K562 (cell line): ENCODE results near the gene FBXW7. TPM values are rescaled to one million over a fixed set of nuclear protein-coding genes. Genes with fewer than 3 reads are reported as not detected.

Source experiments
- ATAC-seq: fragments of 200-7000 bp; cut with Tn5 transposase; 3 replicates; pipeline ENCODE4 v1.9.1; 2020; ENCODE audit warnings: moderate library complexity
- BruUV-seq: library from RNA; stranded (reverse); fragments of 400-500 nt; replicated peaks from 2 replicates; lab custom pipeline; 2021; lab: Mats Ljungman, UMichigan
- CTCF ChIA-PET: fragments of 300-600 bp; formaldehyde crosslinking; extraction: SDS; loops from one replicate; lab custom pipeline; 2021; ENCODE audit warnings: low intra/inter-chr PET ratio; lab: Yijun Ruan, JAX
- POLR2A ChIA-PET: fragments of 300-600, 350-650 bp; sonication (Branson Sonifier 250); formaldehyde crosslinking; extraction: SDS; loops from one replicate; lab custom pipeline; 2021; ENCODE audit warnings: antibody characterized with exemption, inconsistent platforms; lab: Yijun Ruan, JAX
- DNase-seq, 4 experiments: peaks; one replicate each; pipeline versions ENCODE4 v3.0.0 to v3.0.0-alpha.2; 2011 to 2018; ENCODE audit warnings: low spot score in 3 of 4, mixed read lengths in 3 of 4; ENCODE audit errors: extremely low read depth in 1 of 4
- FAIRE-seq: peaks from 2 replicates; lab custom pipeline; 2011; peaks lifted over from hg19 to GRCh38; lab: Jason Lieb, UNC
- H2AFZ ChIP-seq: 2 replicates; pipeline ENCODE4 v1.6.0; 2011; ENCODE audit warnings: low read depth, low read length, control low read depth, inconsistent platforms
- H3K27ac ChIP-seq: fragments of 200-600 bp; 3 replicates; pipeline ENCODE4 v1.8.0; 2011; ENCODE audit warnings: low read depth, mild to moderate bottlenecking, control low read depth, inconsistent platforms, low read length, moderate library complexity, mixed read lengths; ENCODE audit errors: extremely low read depth
- H3K27me3 ChIP-seq, 2 experiments: fragments of 300-600 bp in 1 of 2; 2 replicates in 1 of 2; 3 replicates in 1 of 2; pipeline versions ENCODE4 v1.6.0 to v1.8.0; 2011; ENCODE audit warnings: inconsistent platforms in 2 of 2, low read length in 2 of 2, mild to moderate bottlenecking in 1 of 2, mixed read lengths in 1 of 2, moderate library complexity in 1 of 2; ENCODE audit not compliant: control insufficient read depth in 2 of 2, insufficient read depth in 2 of 2
- H3K36me3 ChIP-seq: fragments of 300-600 bp; 3 replicates; pipeline ENCODE4 v1.8.0; 2011; ENCODE audit warnings: mild to moderate bottlenecking, low read length, inconsistent platforms; ENCODE audit not compliant: control insufficient read depth, insufficient read depth
- H3K4me1 ChIP-seq, 2 experiments: fragments of 200-600 bp in 1 of 2; replicated peaks in 1 of 2; 2 replicates in 1 of 2; 3 replicates in 1 of 2; pipeline versions ENCODE4 v1.5.1 to v1.8.0; 2011; ENCODE audit warnings: inconsistent platforms in 2 of 2, low read length in 2 of 2, mild to moderate bottlenecking in 1 of 2, mixed read lengths in 1 of 2, moderate library complexity in 1 of 2; ENCODE audit not compliant: control insufficient read depth in 2 of 2, insufficient read depth in 2 of 2
- H3K4me2 ChIP-seq: 2 replicates; pipeline ENCODE4 v1.6.1; 2011; ENCODE audit warnings: low read length, control low read depth, inconsistent platforms, mixed read lengths; ENCODE audit not compliant: insufficient read depth
- H3K4me3 ChIP-seq: fragments of 200-600 bp; sonication (generic), shearing (Covaris generic); 2 replicates; pipeline ENCODE4 v1.5.1; 2016; ENCODE audit warnings: control low read depth, inconsistent platforms
- H3K79me2 ChIP-seq: fragments of 200-600 bp; 3 replicates; pipeline ENCODE4 v1.8.0; 2011; ENCODE audit warnings: low read length, inconsistent platforms; ENCODE audit not compliant: control insufficient read depth, insufficient read depth
- H3K9ac ChIP-seq, 2 experiments: 2 replicates each; pipeline versions ENCODE4 v1.6.0 to v1.6.1; 2011; ENCODE audit warnings: low read depth in 2 of 2, low read length in 2 of 2, control low read depth in 1 of 2, inconsistent platforms in 1 of 2, mild to moderate bottlenecking in 1 of 2, mixed read lengths in 1 of 2; ENCODE audit not compliant: insufficient read depth in 1 of 2
- H3K9me1 ChIP-seq: one replicate; pipeline ENCODE4 v1.6.0; 2011; ENCODE audit warnings: inconsistent platforms, mild to moderate bottlenecking, low read length, moderate library complexity; ENCODE audit not compliant: control insufficient read depth, insufficient read depth
- H3K9me3 ChIP-seq: replicated peaks from 2 replicates; pipeline ENCODE4 v1.5.1; 2011; ENCODE audit warnings: low read depth, low read length, inconsistent platforms; ENCODE audit not compliant: control insufficient read depth, insufficient read depth
- H4K20me1 ChIP-seq: replicated peaks from 2 replicates; pipeline ENCODE4 v1.6.1; 2011; ENCODE audit warnings: low read length, inconsistent platforms, mixed read lengths; ENCODE audit not compliant: control insufficient read depth, insufficient read depth
- GATAD2A ChIP-seq: fragments of 450-650 bp; IDR thresholded peaks from 2 replicates; pipeline ENCODE4 v1.6.1; 2017
- HBP1 ChIP-seq: fragments of 450-650 bp; formaldehyde crosslinking; IDR thresholded peaks from 2 replicates; pipeline ENCODE4 v1.4.0; 2022; ENCODE audit warnings: missing genetic modification characterization
- KAT8 ChIP-seq: fragments of 450-650 bp; IDR thresholded peaks from 2 replicates; pipeline ENCODE4 v1.6.1; 2016; ENCODE audit warnings: low read depth, mild to moderate bottlenecking
- KLF13 ChIP-seq: fragments of 450-650 bp; IDR thresholded peaks from 2 replicates; pipeline ENCODE4 v1.6.1; 2016; ENCODE audit warnings: missing genetic modification characterization, low read depth, mild to moderate bottlenecking, missing compliant biosample characterization, moderate library complexity, borderline replicate concordance
- LEF1 ChIP-seq: fragments of 450-650 bp; IDR thresholded peaks from 2 replicates; pipeline ENCODE4 v1.6.1; 2016; ENCODE audit warnings: mild to moderate bottlenecking
- PRPF4 ChIP-seq: fragments of 200-400 bp; formaldehyde crosslinking; IDR thresholded peaks from one replicate; pipeline ENCODE4 v1.6.1; 2017; ENCODE audit warnings: low read length, low read depth, mild to moderate bottlenecking; ENCODE audit not compliant: insufficient read depth, poor library complexity, severe bottlenecking
- RBM14 ChIP-seq: fragments of 200-400 bp; formaldehyde crosslinking; IDR thresholded peaks from 2 replicates; pipeline ENCODE4 v1.6.1; 2018; ENCODE audit warnings: low read depth, mild to moderate bottlenecking, low read length, moderate library complexity, borderline replicate concordance; ENCODE audit not compliant: insufficient read depth
- SIX5 ChIP-seq, 2 experiments: IDR thresholded peaks; 2 replicates each; pipeline ENCODE4 v1.6.1; 2011; ENCODE audit warnings: low read length in 2 of 2, borderline replicate concordance in 1 of 2, low read depth in 1 of 2, mild to moderate bottlenecking in 1 of 2, moderate library complexity in 1 of 2; ENCODE audit not compliant: insufficient read depth in 1 of 2
- SLC30A9 ChIP-seq: fragments of 250-450 bp; sonication (Bioruptor Pico); IDR thresholded peaks from 2 replicates; pipeline ENCODE4 v1.8.0; 2022; ENCODE audit warnings: mild to moderate bottlenecking, moderate library complexity
- ZNF174 ChIP-seq: fragments of 250-450 bp; sonication (Bioruptor Pico); IDR thresholded peaks from 2 replicates; pipeline ENCODE4 v1.4.0; 2020; ENCODE audit warnings: mild to moderate bottlenecking
- ZNF217 ChIP-seq: sonication (generic); formaldehyde crosslinking; IDR thresholded peaks from 2 replicates; pipeline ENCODE4 v1.8.0; 2022; ENCODE audit warnings: mild to moderate bottlenecking, missing genetic modification reagents
- WGBS: fragments of 100-300 bp; shearing (Covaris generic); methylation state at CpG from one replicate; pipeline ENCODE4 v1.1.6; 2016; ENCODE audit warnings: low coverage, mixed read lengths; ENCODE audit not compliant: insufficient coverage; ENCODE audit errors: missing lambda C conversion rate; 5-methylcytosine and 5-hydroxymethylcytosine counted together
- in situ Hi-C: fragments of 300-500 bp; cut with MboI; formaldehyde crosslinking; loops from 4 replicates; pipeline ENCODE4 v1.15.0; 2018; ENCODE audit warnings: inconsistent platforms, mixed read lengths
- intact Hi-C: fragments of 100-400 bp; cut with micrococcal nuclease; formaldehyde crosslinking; loops from 2 replicates; pipeline ENCODE4 v1.14.2; 2022
- polyA plus RNA-seq, 8 experiments: library from polyadenylated mRNA; depleted of rRNA in 4 of 8; stranded (reverse) in 5 of 8; unstranded in 3 of 8; fragments of >200 nt; fragmentation: Nextera tagmentation in 2 of 8; fragmentation: Illumina TruSeq in 1 of 8; extraction: Ambion mirVana in 2 of 8; extraction: Trizol in 1 of 8; gene quantifications; 2 replicates each; pipeline versions ENCODE4 v1.2.1 to v1.2.3, GENCODE V29; 2011 to 2014; ENCODE audit warnings: inconsistent platforms in 1 of 8, missing spikeins in 1 of 8
- total RNA-seq, 7 experiments: library from RNA; depleted of rRNA in 6 of 7; stranded (reverse); fragments of >200 nt in 6 of 7; fragmentation: Illumina TruSeq in 2 of 7; extraction: Trizol in 2 of 7; gene quantifications; 2 replicates each; pipeline versions ENCODE4 v1.2.1 to v1.2.3, GENCODE V29; 2011 to 2021; ENCODE audit warnings: low replicate concordance in 1 of 7
- TF ChIP-seq, protein P1 (sequence below): fragments of 450-650 bp; formaldehyde crosslinking; IDR thresholded peaks from 2 replicates; pipeline ENCODE4 v1.4.0; 2020; ENCODE audit warnings: mild to moderate bottlenecking, moderate library complexity
- TF ChIP-seq, protein P2 (sequence below): IDR thresholded peaks from 2 replicates; pipeline ENCODE4 v1.6.1; 2012; ENCODE audit warnings: low read depth, low read length, improper control_type of control experiment, borderline replicate concordance

FBXW7 gene
- total and polyA plus RNA-seq, 9 of the 15 experiments (the other 6 are each of a cell fraction or from before 2014, with no cell fraction given), result 6.8 to 44.2 (median 16.4) TPM

DNA sequence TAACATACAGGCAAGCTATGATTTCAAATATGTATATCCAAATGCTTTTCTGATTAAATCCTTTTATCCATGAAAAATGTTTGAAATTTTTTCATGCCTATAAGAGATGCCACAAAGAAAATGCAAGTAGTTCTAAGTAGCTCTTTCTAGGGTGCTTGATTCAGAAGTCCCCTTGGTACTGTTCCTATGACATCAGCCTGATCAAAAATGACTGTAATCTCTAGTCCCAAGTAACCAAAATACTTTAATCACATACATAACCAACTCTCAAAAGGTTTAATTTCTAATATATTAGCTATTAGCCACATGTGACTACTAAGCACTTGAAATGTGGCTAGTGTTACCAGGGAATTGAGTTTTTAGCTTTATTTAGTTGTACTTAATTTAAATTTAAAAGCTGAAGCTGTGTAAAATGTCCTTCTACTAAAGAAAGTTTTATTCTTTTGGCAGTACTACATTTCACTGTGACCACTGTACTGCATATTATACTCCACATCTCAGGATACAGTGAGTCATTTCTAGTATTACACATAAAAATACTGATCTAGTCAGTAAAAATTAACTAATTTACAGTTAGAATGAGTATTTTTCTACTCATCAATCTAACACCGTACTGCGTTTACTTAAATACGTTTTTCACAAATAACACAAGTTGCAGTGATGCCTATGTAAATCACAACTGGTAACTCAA lies 33.9 kb downstream of the FBXW7 start:
- no peaks in the 10 kb centered on the region for H3K9me1 ChIP-seq
- H4K20me1 ChIP-seq, result peaks cover 28% of the 10 kb centered on the region
- peaks cover 21% of the 10 kb centered on the region; the same call in 2 of the 3 replicates for H3K79me2 ChIP-seq
- H3K4me3 ChIP-seq, result no peak overlapping the region
- no peaks in the 10 kb centered on the region for H3K9me3 ChIP-seq
- intact Hi-C loops (loop anchor here (1.0 to 5.0 kb wide), 4 partner anchors 80 to 235 kb away; no protein-coding TSS in a partner anchor), in situ Hi-C loops (no loop called here)
- no peak overlapping the region for H2AFZ ChIP-seq
- no peak for DNase-seq
- CTCF ChIA-PET, result interaction anchor here (0.6 to 4.7 kb wide), 3 partner anchors 138 to 1230 kb away, joined by 3 to 39 read pairs (median 6); no protein-coding TSS in a partner anchor
- H3K9ac ChIP-seq, result no peak overlapping the region
- BruUV-seq, result no TSS peak
- 81% methylated on average over 3 of the region's 3 CpGs for WGBS
- no peak for TF ChIP-seq PRPF4
- no peak for TF ChIP-seq SIX5 (IDR thresholded peaks at IDR 0.05; ENCODE audit: borderline replicate concordance in 1 of 2, insufficient read depth in 1 of 2, low read depth in 1 of 2, low read length in 2 of 2)
- no peak for TF ChIP-seq SLC30A9 (CRISPR knock-in tag)
- TF ChIP-seq, protein P1, sequence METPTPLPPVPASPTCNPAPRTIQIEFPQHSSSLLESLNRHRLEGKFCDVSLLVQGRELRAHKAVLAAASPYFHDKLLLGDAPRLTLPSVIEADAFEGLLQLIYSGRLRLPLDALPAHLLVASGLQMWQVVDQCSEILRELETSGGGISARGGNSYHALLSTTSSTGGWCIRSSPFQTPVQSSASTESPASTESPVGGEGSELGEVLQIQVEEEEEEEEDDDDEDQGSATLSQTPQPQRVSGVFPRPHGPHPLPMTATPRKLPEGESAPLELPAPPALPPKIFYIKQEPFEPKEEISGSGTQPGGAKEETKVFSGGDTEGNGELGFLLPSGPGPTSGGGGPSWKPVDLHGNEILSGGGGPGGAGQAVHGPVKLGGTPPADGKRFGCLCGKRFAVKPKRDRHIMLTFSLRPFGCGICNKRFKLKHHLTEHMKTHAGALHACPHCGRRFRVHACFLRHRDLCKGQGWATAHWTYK, result no peak
- no peak for TF ChIP-seq ZNF217 (CRISPR knock-in tag)
- TF ChIP-seq LEF1, result no peak
- TF ChIP-seq, protein P2, sequence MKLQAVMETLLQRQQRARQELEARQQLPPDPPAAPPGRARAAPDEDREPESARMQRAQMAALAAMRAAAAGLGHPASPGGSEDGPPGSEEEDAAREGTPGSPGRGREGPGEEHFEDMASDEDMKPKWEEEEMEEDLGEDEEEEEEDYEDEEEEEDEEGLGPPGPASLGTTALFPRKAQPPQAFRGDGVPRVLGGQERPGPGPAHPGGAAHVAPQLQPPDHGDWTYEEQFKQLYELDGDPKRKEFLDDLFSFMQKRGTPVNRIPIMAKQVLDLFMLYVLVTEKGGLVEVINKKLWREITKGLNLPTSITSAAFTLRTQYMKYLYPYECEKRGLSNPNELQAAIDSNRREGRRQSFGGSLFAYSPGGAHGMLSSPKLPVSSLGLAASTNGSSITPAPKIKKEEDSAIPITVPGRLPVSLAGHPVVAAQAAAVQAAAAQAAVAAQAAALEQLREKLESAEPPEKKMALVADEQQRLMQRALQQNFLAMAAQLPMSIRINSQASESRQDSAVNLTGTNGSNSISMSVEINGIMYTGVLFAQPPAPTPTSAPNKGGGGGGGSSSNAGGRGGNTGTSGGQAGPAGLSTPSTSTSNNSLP, result no peak
- no peak for TF ChIP-seq KLF13 (tag)
- TF ChIP-seq ZNF174, result no peak
- no peak for TF ChIP-seq HBP1
- no peak for TF ChIP-seq RBM14
- no peak for TF ChIP-seq GATAD2A
- TF ChIP-seq KAT8, result no peak
- POLR2A ChIA-PET, result interaction anchor here (0.7 to 1.2 kb wide), 2 partner anchors 14 to 77 kb away, joined by 3 to 4 read pairs; no protein-coding TSS in a partner anchor
- H3K27ac ChIP-seq, result no peak overlapping the region
- no peak overlapping the region for H3K4me2 ChIP-seq
- peaks cover 0 to 8% of the 10 kb centered on the region in 2 experiments; a peak in 3 of 5 replicates for H3K4me1 ChIP-seq
- no peak for ATAC-seq
- no peaks in the 10 kb centered on the region for H3K27me3 ChIP-seq
- H3K36me3 ChIP-seq, result 0 out of 3 replicates have a peak, but pooled peaks cover 3% of the 10 kb centered on the region
- FAIRE-seq, result no peak
